WI38 (cell line): ENCODE data around the gene DMRTB1.

Source experiments
- H3K4me3 ChIP-seq: 2 replicates; pipeline ENCODE4 v1.5.1; 2011; ENCODE audit warnings: low read depth, mild to moderate bottlenecking, control low read depth, low read length
- TF ChIP-seq, protein P1 (sequence below): IDR thresholded peaks from 2 replicates; pipeline ENCODE4 v1.5.1; 2012; ENCODE audit warnings: low read depth, mild to moderate bottlenecking, control low read depth, low read length

The DMRTB1 gene

DNA sequence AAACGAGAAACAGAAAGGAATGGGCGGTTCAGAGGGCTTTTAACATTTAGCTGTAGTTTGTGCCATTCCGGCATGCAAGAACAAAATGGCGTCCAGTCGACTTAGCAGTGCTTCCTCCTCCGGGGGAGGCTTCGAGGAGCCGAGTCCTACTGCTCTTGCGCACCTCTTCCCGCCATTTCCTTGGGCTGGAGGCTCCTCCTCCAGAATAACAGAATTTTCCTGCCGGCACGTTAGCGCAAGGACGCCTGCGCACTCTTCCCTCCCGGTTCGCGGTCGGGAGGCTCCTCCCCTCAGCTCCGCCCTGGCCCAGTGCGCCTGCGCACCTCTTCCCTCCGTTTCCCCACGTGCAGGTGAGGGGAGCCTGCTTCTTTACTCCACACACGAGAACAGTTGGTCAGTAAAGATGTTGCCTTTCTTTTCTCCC, 1.0 kb downstream of the DMRTB1 start:
- TF ChIP-seq, protein P1, sequence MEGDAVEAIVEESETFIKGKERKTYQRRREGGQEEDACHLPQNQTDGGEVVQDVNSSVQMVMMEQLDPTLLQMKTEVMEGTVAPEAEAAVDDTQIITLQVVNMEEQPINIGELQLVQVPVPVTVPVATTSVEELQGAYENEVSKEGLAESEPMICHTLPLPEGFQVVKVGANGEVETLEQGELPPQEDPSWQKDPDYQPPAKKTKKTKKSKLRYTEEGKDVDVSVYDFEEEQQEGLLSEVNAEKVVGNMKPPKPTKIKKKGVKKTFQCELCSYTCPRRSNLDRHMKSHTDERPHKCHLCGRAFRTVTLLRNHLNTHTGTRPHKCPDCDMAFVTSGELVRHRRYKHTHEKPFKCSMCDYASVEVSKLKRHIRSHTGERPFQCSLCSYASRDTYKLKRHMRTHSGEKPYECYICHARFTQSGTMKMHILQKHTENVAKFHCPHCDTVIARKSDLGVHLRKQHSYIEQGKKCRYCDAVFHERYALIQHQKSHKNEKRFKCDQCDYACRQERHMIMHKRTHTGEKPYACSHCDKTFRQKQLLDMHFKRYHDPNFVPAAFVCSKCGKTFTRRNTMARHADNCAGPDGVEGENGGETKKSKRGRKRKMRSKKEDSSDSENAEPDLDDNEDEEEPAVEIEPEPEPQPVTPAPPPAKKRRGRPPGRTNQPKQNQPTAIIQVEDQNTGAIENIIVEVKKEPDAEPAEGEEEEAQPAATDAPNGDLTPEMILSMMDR = no peak
- H3K4me3 ChIP-seq = no peak overlapping the region

DNA sequence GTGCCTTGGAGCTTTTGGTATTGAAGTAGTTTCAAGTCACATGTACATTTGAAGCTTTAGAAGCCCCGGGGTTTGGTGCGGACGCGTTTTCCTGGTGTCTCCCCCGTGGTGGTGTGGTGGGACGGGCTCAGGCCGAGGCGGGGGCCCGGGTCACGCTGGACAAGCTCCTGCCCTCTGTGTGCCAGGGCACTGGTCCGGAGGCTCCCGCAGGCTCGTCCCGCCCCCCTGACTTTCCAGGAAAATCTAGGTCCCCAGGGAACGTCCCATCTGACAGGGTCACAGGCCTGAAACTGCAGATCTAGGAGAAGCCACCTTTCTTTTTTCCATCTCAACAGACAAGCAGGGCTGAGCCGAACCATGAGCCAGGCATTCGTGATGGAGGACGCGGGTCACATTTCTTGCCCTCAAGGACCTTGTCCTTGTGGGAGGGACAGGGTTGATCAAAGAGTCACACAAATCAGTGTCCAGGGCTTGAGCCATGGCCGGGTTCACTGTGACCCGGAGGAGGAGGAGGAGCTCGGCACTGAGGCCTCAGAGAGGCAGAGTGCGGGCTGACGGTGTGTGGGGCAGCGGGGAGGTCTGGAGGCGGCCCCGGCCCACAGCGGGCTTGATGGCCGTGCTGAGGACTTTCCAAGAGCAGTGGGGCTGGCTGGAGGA, 1.6 kb downstream of the DMRTB1 start:
- TF ChIP-seq, protein P1 = no peak
- H3K4me3 ChIP-seq = no peak overlapping the region

DNA sequence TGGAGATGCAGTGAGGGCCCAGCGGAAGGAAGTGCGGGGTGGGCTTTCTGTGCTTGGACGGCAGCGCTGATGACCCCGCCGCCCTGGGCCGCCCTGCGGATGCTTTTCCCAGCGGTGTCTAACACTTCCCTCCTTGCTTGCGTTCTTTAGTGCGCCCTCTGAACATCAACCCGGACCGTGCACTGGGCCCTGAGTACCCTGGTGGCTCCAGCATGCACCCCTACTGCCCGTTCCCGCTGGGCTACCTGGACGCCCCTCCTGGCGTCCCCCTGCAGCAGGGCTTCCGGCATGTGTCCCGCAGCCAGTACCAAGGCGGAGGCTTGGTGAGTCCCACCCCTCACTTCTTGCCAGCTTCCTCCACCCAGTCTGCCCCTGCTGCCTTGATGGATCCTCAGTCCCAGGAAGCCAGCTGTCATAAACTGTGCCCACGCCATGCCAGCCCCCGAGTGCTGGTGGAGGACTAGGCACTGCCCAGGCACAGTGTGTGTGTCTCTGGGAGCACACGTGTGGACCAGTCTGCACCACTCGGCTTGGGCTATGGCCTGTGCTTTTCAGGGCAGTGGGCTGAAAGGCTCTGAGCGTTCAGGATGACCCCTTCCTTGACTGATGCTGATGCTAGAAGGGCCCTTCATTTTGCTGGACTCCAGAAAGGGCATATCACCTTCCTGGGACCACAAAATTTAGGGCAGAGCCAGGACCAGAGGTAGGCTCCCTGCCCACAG, 2.3 kb downstream of the DMRTB1 start:
- TF ChIP-seq, protein P1 = no peak
- H3K4me3 ChIP-seq = no peak overlapping the region

DNA sequence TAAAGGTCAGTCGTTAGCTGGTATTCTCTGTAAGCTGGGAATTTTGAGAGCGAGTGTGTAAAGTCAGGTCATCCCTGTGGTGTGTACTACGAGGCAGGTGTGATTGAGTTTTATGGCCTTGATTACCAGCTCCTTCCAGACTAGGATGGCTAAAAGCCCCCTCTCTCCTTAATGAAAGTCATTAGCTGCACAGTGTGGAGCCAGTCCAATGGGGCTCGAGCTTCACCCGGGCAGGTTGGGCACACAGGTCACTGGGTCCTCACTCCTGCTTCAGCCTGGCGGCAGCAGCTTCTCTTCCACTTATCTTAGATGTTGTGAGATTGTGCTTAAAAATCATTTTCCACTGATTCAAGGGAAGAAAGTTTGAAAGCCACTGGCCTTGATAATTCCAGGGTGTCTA, 3.0 kb downstream of the DMRTB1 start:
- no peak overlapping the region for H3K4me3 ChIP-seq
- TF ChIP-seq, protein P1 = no peak

DNA sequence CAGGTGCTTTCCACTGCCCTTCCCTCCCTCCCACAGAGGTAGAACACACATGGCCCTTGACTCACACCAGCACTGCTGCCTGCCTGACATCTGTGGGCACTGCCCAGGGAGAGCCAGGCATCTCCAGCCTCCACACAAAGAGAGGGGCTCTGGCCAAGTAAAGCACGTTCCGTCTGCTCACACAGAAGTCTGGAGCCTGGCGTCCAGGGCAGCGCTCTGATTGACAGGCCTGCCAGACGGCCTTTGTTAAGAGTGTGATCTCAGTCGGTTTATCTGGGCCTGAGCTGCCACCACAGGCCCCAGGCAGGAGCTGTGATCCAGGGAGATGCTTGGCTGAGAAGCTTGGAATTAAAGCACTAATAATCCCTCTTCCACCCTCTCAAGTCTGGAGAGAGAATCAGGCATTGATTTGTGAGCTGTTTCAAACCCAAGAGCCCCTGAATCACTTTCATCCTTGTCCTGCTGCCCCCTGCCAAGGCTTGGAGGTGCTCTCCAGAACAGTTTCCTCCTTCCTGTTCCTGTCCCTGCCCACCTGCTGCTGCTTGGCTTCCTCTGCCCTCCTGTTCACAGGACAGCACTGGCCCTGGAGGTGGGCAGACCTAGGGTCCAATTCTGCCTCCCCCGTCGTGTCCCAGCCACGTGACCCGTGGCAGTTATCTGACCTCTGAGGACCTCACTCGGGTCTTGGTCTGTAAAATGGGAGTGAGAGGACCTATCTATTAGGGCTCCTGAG, 3.7 kb downstream of the DMRTB1 start:
- TF ChIP-seq, protein P1 = no peak
- no peak overlapping the region for H3K4me3 ChIP-seq

DNA sequence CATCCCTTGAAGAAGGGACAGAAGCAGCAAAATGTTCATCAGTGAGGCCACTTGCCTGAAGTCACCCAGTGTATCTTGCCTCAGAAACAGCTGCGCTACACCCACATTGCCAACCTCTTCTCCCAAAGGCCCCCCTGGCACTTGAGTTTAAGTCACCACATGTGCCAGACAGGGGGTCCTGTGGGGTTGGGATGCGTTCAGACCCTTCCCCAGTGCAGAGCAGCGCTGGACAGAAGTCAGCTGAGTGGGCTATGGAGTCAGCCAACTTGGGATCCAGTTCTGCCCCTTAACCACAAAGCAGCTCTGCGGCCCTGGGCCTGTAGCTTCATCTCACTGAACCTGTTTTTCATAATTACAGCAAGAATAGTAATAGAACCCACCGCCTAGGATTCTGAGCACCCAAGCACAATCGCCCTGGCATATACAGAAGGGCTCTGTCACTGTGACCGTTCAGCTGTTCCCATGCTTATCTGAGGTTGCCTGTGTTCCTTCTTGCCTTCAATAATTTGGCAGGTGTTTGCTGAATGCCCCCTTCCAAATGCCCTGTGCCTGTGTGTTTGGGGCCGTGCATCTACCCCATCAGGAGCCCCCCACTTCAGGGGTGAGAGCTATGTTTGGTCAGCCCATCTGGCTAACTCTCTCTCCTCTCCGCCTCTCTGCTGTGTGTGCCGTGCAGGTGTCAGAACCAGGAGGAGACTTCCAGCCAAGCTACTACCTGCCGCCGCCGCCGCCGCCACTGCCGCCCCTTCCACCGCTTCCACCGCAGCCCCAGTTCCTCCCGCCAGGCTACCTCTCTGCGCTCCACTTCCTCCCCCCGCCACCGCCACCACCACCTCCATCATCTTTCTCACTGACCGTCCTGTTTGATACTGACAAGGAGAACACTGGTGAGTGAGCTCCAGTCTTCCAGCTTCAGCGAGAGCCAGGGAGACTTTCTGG, 5.0 kb downstream of the DMRTB1 start:
- H3K4me3 ChIP-seq = no peak overlapping the region
- TF ChIP-seq, protein P1 = no peak
